Measurements from ENCODE around the gene DRD3.

Gene DRD3

DNA sequence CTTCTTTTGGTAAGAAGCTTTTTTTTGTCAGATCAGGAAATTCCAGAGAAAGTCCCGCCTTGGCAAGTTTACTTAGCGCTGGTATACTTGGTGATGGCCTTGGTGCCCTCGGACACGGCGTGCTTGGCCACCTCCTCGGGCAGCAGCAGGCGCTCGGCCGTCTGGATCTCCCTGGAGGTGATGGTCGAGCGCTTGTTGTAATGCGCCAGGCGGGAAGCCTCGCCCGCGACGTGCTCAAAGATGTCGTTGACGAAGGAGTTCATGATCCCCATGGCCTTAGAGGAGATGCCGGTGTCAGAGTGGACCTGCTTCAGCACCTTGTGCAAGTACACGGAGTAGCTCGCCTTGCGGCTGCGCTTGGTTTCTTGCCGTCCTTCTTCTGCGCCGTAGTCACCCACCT is 75.7 kb downstream of the DRD3 start:
- no peak overlapping the region for H3K9ac ChIP-seq (ENCODE audit: low read length in 2 of 2)
- H3K4me1 ChIP-seq (ENCODE audit: control insufficient read depth, insufficient read depth, low read length), result no peaks in the 10 kb centered on the region
- H3K27ac ChIP-seq (ENCODE audit: low read length), result no peak overlapping the region
- no peak overlapping the region for H3K4me3 ChIP-seq (ENCODE audit: low read length in 2 of 2)
- no peaks in the 10 kb centered on the region for H3K9me3 ChIP-seq (ENCODE audit: control insufficient read depth in 2 of 2, low read length in 2 of 2)
- no peaks in the 10 kb centered on the region for H3K36me3 ChIP-seq (ENCODE audit: control insufficient read depth in 2 of 2, insufficient read depth in 2 of 2, low read length in 2 of 2)
- no peaks in the 10 kb centered on the region for H3K27me3 ChIP-seq (ENCODE audit: control insufficient read depth in 1 of 2, insufficient read depth in 2 of 2, low read length in 2 of 2)

DNA sequence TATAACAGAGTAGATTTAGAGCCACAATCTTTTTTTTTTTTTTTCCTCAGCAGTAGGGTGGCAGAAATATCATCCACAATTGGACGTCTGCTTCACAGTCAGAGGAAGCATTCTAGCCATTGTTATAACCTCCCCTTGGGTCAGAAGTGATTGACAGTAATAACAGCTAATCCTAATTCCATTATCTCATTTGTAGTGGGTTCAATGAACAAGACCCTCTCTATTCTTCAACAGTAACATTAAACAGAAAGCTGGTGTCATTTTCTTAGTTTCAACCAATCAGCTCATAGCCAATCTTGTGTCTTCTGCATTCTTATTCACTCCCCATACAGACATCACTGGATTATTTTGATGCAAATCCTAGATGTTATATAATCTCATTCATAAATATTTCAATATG is 77.8 kb downstream of the DRD3 start:
- Histone ChIP-seq H3K27me3 (ENCODE audit: control insufficient read depth in 1 of 2, insufficient read depth in 2 of 2, low read length in 2 of 2) (no peaks in the 10 kb centered on the region), H3K36me3 (ENCODE audit: control insufficient read depth in 2 of 2, insufficient read depth in 2 of 2, low read length in 2 of 2) (no peaks in the 10 kb centered on the region), H3K4me1 (ENCODE audit: control insufficient read depth, insufficient read depth, low read length) (no peaks in the 10 kb centered on the region), H3K27ac (ENCODE audit: low read length) (no peak overlapping the region), H3K9me3 (ENCODE audit: control insufficient read depth in 2 of 2, low read length in 2 of 2) (no peaks in the 10 kb centered on the region), H3K4me3 (ENCODE audit: low read length in 2 of 2) (no peak overlapping the region), H3K9ac (ENCODE audit: low read length in 2 of 2) (no peak overlapping the region)

DNA sequence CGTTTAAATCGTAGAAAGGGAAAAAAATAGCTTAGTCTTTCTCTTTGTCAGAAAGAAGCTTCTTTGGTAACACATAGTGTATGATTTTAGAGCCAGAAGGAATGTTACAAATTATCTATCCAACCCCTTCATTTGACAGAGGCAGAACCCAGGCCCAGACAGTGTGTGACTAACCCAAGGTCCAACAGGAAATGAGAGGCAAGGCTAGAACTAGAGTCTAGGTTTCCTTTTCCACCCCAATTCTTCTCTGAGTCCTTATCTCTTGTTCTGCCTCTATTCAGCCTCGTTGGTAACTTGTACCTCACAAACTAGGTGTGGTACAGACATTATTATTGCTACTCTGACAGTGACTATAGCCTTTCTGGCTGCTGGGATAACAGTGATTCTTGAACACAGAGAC is 83.1 kb downstream of the DRD3 start:
- H3K4me3 ChIP-seq (ENCODE audit: low read length in 2 of 2), result no peak overlapping the region
- H3K9me3 ChIP-seq (ENCODE audit: control insufficient read depth in 2 of 2, low read length in 2 of 2), result no peaks in the 10 kb centered on the region
- H3K36me3 ChIP-seq (ENCODE audit: control insufficient read depth in 2 of 2, insufficient read depth in 2 of 2, low read length in 2 of 2), result no peaks in the 10 kb centered on the region
- H3K27ac ChIP-seq (ENCODE audit: low read length), result no peak overlapping the region
- H3K27me3 ChIP-seq (ENCODE audit: control insufficient read depth in 1 of 2, insufficient read depth in 2 of 2, low read length in 2 of 2), result no peaks in the 10 kb centered on the region
- H3K4me1 ChIP-seq (ENCODE audit: control insufficient read depth, insufficient read depth, low read length), result no peaks in the 10 kb centered on the region
- no peak overlapping the region for H3K9ac ChIP-seq (ENCODE audit: low read length in 2 of 2)

GRCh38 chr3:114093596-114093995 is 85.3 kb downstream of the DRD3 start:
- Histone ChIP-seq H3K4me1 (ENCODE audit: control insufficient read depth, insufficient read depth, low read length) (no peaks in the 10 kb centered on the region), H3K36me3 (ENCODE audit: control insufficient read depth in 2 of 2, insufficient read depth in 2 of 2, low read length in 2 of 2) (peaks cover 0 to 3% of the 10 kb centered on the region in 2 donors), H3K27me3 (ENCODE audit: control insufficient read depth in 1 of 2, insufficient read depth in 2 of 2, low read length in 2 of 2) (no peaks in the 10 kb centered on the region), H3K27ac (ENCODE audit: low read length) (no peak overlapping the region), H3K9me3 (ENCODE audit: control insufficient read depth in 2 of 2, low read length in 2 of 2) (no peaks in the 10 kb centered on the region), H3K9ac (ENCODE audit: low read length in 2 of 2) (no peak overlapping the region), H3K4me3 (ENCODE audit: low read length in 2 of 2) (no peak overlapping the region)

- Histone ChIP-seq H3K9ac (ENCODE audit: low read length in 2 of 2) (no peak overlapping the region), H3K27ac (ENCODE audit: low read length) (no peak overlapping the region), H3K9me3 (ENCODE audit: control insufficient read depth in 2 of 2, low read length in 2 of 2) (no peaks in the 10 kb centered on the region)
Observed at GRCh38 chr3:114093016-114093380, 85.9 kb downstream of the DRD3 start.

DNA sequence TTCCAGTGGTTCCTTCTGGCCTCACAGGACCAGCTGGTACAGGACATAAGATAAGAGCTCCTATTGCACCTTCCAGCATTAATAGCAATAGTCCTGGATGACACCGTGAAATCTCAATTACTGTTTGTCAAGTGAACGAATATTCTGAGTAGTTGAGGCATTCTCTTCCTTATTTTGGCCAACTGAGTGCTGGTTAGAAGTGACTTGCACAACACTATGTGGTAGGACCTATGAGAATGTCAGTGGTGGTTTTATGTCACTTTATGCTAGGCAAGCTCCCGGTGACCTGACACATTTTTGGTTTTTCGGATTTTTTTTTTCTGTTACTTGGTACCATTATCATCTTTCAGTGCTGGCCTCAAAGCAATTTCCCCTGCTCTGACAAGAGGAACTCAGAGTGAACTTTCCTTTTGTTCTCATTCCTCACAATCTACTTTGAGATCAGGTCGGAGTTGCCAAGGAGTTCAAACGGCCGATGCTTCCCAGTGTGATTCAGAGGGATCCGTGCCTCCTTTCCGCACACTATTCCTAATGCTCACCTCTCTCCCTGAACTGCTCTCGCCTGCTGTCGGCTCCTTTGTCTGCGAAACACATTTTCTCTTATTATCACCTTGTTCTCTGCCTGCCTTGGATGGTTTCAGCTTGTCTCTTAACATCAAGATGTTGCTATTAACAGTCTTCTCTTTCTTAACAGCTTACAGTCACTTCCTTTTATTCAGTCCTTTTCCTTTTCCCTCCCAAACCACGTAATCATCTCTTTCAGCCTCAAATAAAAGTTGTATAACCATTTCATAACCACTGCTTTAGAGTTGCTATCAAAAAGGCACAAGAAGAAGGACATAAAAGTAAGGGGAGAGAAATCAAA is 86.5 kb downstream of the DRD3 start:
- no peaks in the 10 kb centered on the region for H3K27me3 ChIP-seq (ENCODE audit: control insufficient read depth in 1 of 2, insufficient read depth in 2 of 2, low read length in 2 of 2)
- peaks cover 0 to 8% of the 10 kb centered on the region in 2 donors for H3K36me3 ChIP-seq (ENCODE audit: control insufficient read depth in 2 of 2, insufficient read depth in 2 of 2, low read length in 2 of 2)
- no peaks in the 10 kb centered on the region for H3K4me1 ChIP-seq (ENCODE audit: control insufficient read depth, insufficient read depth, low read length)
- H3K27ac ChIP-seq (ENCODE audit: low read length), result no peak overlapping the region
- no peak overlapping the region for H3K4me3 ChIP-seq (ENCODE audit: low read length in 2 of 2)
- H3K9me3 ChIP-seq (ENCODE audit: control insufficient read depth in 2 of 2, low read length in 2 of 2), result no peaks in the 10 kb centered on the region
- H3K9ac ChIP-seq (ENCODE audit: low read length in 2 of 2), result no peak overlapping the region

More at GRCh38 chr3:114093016-114093380, 85.9 kb downstream of the DRD3 start:
- Histone ChIP-seq H3K4me1 (ENCODE audit: control insufficient read depth, insufficient read depth, low read length) (no peaks in the 10 kb centered on the region), H3K4me3 (ENCODE audit: low read length in 2 of 2) (no peak overlapping the region), H3K27me3 (ENCODE audit: control insufficient read depth in 1 of 2, insufficient read depth in 2 of 2, low read length in 2 of 2) (no peaks in the 10 kb centered on the region), H3K36me3 (ENCODE audit: control insufficient read depth in 2 of 2, insufficient read depth in 2 of 2, low read length in 2 of 2) (peaks cover 0 to 3% of the 10 kb centered on the region in 2 donors)

DNA sequence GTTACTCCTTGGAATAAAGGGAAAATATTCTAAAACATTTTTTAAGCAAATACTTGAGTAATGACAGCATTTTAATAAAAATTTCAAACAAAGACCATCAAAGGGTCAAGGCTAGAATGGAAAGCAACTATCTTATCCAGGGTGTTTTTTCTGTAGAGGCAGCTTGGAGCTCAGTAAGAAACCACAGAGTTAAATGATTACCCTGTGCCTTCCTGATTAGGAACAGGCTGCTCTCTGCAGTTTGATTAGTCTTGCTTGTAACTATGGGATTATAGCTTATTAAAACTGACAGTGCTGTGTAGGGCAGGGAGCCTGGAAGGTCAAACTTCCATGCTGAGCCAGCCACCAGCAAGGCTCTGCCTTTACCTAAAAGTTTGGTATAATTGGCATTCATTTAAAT is 89.2 kb downstream of the DRD3 start:
- Histone ChIP-seq H3K4me1 (ENCODE audit: control insufficient read depth, insufficient read depth, low read length) (no peaks in the 10 kb centered on the region), H3K27me3 (ENCODE audit: control insufficient read depth in 1 of 2, insufficient read depth in 2 of 2, low read length in 2 of 2) (no peaks in the 10 kb centered on the region), H3K27ac (ENCODE audit: low read length) (no peak overlapping the region), H3K9me3 (ENCODE audit: control insufficient read depth in 2 of 2, low read length in 2 of 2) (no peaks in the 10 kb centered on the region), H3K9ac (ENCODE audit: low read length in 2 of 2) (no peak overlapping the region), H3K36me3 (ENCODE audit: control insufficient read depth in 2 of 2, insufficient read depth in 2 of 2, low read length in 2 of 2) (peaks cover 18 to 26% of the 10 kb centered on the region in 2 donors), H3K4me3 (ENCODE audit: low read length in 2 of 2) (no peak overlapping the region)

DNA sequence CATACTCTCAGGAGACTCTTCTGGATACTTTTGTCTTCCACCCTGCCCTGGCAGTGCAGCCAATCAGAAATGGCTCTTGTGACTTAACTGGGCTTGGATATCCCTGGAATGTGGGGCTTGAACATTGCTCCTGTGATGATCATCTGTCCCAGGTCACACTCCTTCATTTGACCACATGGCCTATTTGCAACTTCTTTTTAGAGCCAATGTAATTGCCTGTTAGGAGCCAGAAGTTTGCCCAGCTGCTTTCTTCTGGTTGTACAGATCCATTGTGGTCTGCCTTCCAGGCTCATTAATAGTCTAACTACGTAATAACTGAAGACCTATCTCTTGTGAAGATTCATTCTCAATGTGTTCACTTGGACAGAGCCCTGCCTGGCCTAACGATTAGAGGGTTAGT is 92.5 kb downstream of the DRD3 start:
- no peaks in the 10 kb centered on the region for H3K9me3 ChIP-seq (ENCODE audit: control insufficient read depth in 2 of 2, low read length in 2 of 2)
- no peak overlapping the region for H3K9ac ChIP-seq (ENCODE audit: low read length in 2 of 2)
- H3K27ac ChIP-seq (ENCODE audit: low read length), result no peak overlapping the region
- H3K4me1 ChIP-seq (ENCODE audit: control insufficient read depth, insufficient read depth, low read length), result no peaks in the 10 kb centered on the region
- H3K27me3 ChIP-seq (ENCODE audit: control insufficient read depth in 1 of 2, insufficient read depth in 2 of 2, low read length in 2 of 2), result no peaks in the 10 kb centered on the region
- peaks cover 25 to 40% of the 10 kb centered on the region in 2 donors for H3K36me3 ChIP-seq (ENCODE audit: control insufficient read depth in 2 of 2, insufficient read depth in 2 of 2, low read length in 2 of 2)
- no peak overlapping the region for H3K4me3 ChIP-seq (ENCODE audit: low read length in 2 of 2)

DNA sequence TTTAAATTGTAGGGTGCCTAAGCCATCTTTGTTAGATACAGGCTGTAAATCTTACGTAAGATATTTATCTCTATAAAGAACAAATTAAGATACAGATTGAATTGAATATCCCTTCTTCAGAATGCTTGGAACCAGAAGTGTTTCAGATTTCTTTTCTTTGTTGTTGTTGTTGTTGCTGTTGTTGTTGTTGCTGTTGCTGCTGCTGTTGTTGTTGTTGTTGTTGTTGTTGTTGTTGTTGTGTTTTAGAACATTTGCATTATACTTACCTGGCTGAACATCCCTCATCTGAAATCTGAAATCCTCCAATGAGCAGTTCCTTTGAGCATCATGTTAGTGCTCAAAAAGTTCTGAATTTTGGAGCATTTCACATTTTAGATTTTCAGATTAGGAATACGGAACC is 95.7 kb downstream of the DRD3 start:
- peaks cover 31 to 40% of the 10 kb centered on the region in 2 donors for H3K36me3 ChIP-seq (ENCODE audit: control insufficient read depth in 2 of 2, insufficient read depth in 2 of 2, low read length in 2 of 2)

DNA sequence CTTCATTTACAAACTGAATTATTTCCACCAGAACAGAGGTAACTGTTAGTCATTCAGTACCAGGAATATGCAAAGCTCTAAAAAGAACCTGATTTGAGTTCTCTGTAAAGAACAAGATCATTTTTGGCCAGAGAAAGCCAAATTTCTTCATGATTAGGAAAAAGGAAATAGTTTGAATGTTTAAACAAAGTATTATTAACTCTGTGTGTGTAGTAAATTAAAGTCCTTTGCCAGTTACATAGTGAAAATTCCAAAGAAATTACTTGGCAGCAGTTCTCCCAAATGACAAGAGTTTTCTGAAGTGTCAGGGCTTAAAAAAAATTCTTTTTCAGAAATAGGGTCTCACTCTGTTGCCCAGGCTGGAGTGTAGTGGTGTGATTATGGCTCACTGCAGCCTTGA is 97.8 kb downstream of the DRD3 start:
- H3K27ac ChIP-seq (ENCODE audit: low read length), result no peak overlapping the region
- H3K9me3 ChIP-seq (ENCODE audit: control insufficient read depth in 2 of 2, low read length in 2 of 2), result no peaks in the 10 kb centered on the region
- peaks cover 34 to 38% of the 10 kb centered on the region in 2 donors for H3K36me3 ChIP-seq (ENCODE audit: control insufficient read depth in 2 of 2, insufficient read depth in 2 of 2, low read length in 2 of 2)
- no peak overlapping the region for H3K4me3 ChIP-seq (ENCODE audit: low read length in 2 of 2)
- H3K9ac ChIP-seq (ENCODE audit: low read length in 2 of 2), result no peak overlapping the region
- no peaks in the 10 kb centered on the region for H3K27me3 ChIP-seq (ENCODE audit: control insufficient read depth in 1 of 2, insufficient read depth in 2 of 2, low read length in 2 of 2)
- no peaks in the 10 kb centered on the region for H3K4me1 ChIP-seq (ENCODE audit: control insufficient read depth, insufficient read depth, low read length)

More for the DNA sequence above, 95.7 kb downstream of the DRD3 start:
- Histone ChIP-seq H3K27ac (ENCODE audit: low read length) (no peak overlapping the region), H3K4me1 (ENCODE audit: control insufficient read depth, insufficient read depth, low read length) (no peaks in the 10 kb centered on the region), H3K27me3 (ENCODE audit: control insufficient read depth in 1 of 2, insufficient read depth in 2 of 2, low read length in 2 of 2) (no peaks in the 10 kb centered on the region), H3K9ac (ENCODE audit: low read length in 2 of 2) (no peak overlapping the region), H3K9me3 (ENCODE audit: control insufficient read depth in 2 of 2, low read length in 2 of 2) (no peaks in the 10 kb centered on the region), H3K4me3 (ENCODE audit: low read length in 2 of 2) (no peak overlapping the region)

- no peak overlapping the region for H3K9ac ChIP-seq (ENCODE audit: low read length in 2 of 2)
- no peak overlapping the region for H3K27ac ChIP-seq (ENCODE audit: low read length)
- H3K4me3 ChIP-seq (ENCODE audit: low read length in 2 of 2), result no peak overlapping the region
- H3K9me3 ChIP-seq (ENCODE audit: control insufficient read depth in 2 of 2, low read length in 2 of 2), result no peaks in the 10 kb centered on the region
- no peaks in the 10 kb centered on the region for H3K4me1 ChIP-seq (ENCODE audit: control insufficient read depth, insufficient read depth, low read length)
- H3K36me3 ChIP-seq (ENCODE audit: control insufficient read depth in 2 of 2, insufficient read depth in 2 of 2, low read length in 2 of 2), result peaks cover 27 to 35% of the 10 kb centered on the region in 2 donors
- H3K27me3 ChIP-seq (ENCODE audit: control insufficient read depth in 1 of 2, insufficient read depth in 2 of 2, low read length in 2 of 2), result no peaks in the 10 kb centered on the region
Observed at GRCh38 chr3:114080201-114080600, 98.7 kb downstream of the DRD3 start.
